Endodermal cell (in vitro differentiated cells): ENCODE measurements around the gene SPINT1. TPM values are rescaled to one million over a fixed set of nuclear protein-coding genes. Genes with fewer than 3 reads are reported as not detected.

Experiments used
- DNase-seq: peaks from one replicate; pipeline ENCODE4 v3.0.0-alpha.2; 2017
- H3K27ac ChIP-seq: 2 replicates; pipeline ENCODE4 v1.5.1; 2013; ENCODE audit warnings: mild to moderate bottlenecking, low read depth, low read length, moderate library complexity
- H3K27me3 ChIP-seq: 2 replicates; pipeline ENCODE4 v1.6.1; 2013; ENCODE audit warnings: mild to moderate bottlenecking, low read length, moderate library complexity; ENCODE audit not compliant: insufficient read depth, control insufficient read depth, poor library complexity, severe bottlenecking
- H3K36me3 ChIP-seq: 2 replicates; pipeline ENCODE4 v1.7.0; 2013; ENCODE audit warnings: mild to moderate bottlenecking, low read length, moderate library complexity; ENCODE audit not compliant: control insufficient read depth, insufficient read depth
- H3K4me1 ChIP-seq: one replicate; pipeline ENCODE4 v1.7.0; 2013; ENCODE audit warnings: low read length; ENCODE audit not compliant: control insufficient read depth, insufficient read depth
- H3K4me3 ChIP-seq: 2 replicates; pipeline ENCODE4 v1.5.1; 2013; ENCODE audit warnings: mild to moderate bottlenecking, low read length, moderate library complexity
- H3K9ac ChIP-seq: 2 replicates; pipeline ENCODE4 v1.6.1; 2013; ENCODE audit warnings: mild to moderate bottlenecking, low read length, moderate library complexity; ENCODE audit not compliant: poor library complexity, severe bottlenecking; ENCODE audit errors: extremely low read depth
- H3K9me3 ChIP-seq: 2 replicates; pipeline ENCODE4 v1.6.1; 2013; ENCODE audit warnings: mild to moderate bottlenecking, low read length, moderate library complexity; ENCODE audit not compliant: control insufficient read depth
- H3K27ac Mint-ChIP-seq: 2 replicates; pipeline ENCODE4 v1.8.0; 2020; ENCODE audit warnings: mixed read lengths
- H3K27me3 Mint-ChIP-seq: 2 replicates; pipeline ENCODE4 v1.8.0; 2021; ENCODE audit warnings: mild to moderate bottlenecking, mixed read lengths; ENCODE audit not compliant: insufficient read depth
- H3K36me3 Mint-ChIP-seq: 2 replicates; pipeline ENCODE4 v1.8.0; 2020; ENCODE audit warnings: low read depth, mixed read lengths
- H3K4me1 Mint-ChIP-seq: 2 replicates; pipeline ENCODE4 v1.8.0; 2020; ENCODE audit warnings: mixed read lengths
- H3K4me3 Mint-ChIP-seq: 2 replicates; pipeline ENCODE4 v1.8.0; 2020; ENCODE audit warnings: mild to moderate bottlenecking, moderate library complexity, mixed read lengths
- H3K9me3 Mint-ChIP-seq: 2 replicates; pipeline ENCODE4 v1.8.0; 2020; ENCODE audit warnings: mild to moderate bottlenecking, mixed read lengths
- CTCF ChIP-seq: fragments of 200-600 bp; sonication (generic); conservative IDR thresholded peaks from 2 replicates; pipeline ENCODE4 v1.5.0; 2021; ENCODE audit warnings: antibody characterized with exemption, mild to moderate bottlenecking
- WGBS, 2 experiments: methylation state at CpG; one replicate each; pipeline versions ENCODE4 v1.1.5 to v1.1.7; 2013; ENCODE audit warnings: missing lambda C conversion rate in 2 of 2, mixed read lengths in 1 of 2; ENCODE audit not compliant: insufficient coverage in 1 of 2, insufficient read length in 1 of 2; 5-methylcytosine and 5-hydroxymethylcytosine counted together
- total RNA-seq, 2 donors: library from RNA; stranded (reverse); fragmentation: NEBNext Ultra II Directional in 1 of 2; extraction: Animal tissue kit (Norgen Biotek cat#: 25700) in 1 of 2; gene quantifications; 2 replicates in 1 of 2; 3 replicates in 1 of 2; pipeline ENCODE4 v1.2.1, GENCODE V29; 2021

SPINT1 gene
- total RNA-seq, 2 donors from 2014 or later, result 129 to 141 TPM

- Mint-ChIP-seq H3K9me3 (peaks cover 3% of the 10 kb centered on the region), H3K27me3 (peaks cover 19% of the 10 kb centered on the region), H3K4me1 (peaks cover 4% of the 10 kb centered on the region), H3K27ac (peak within 1 kb of the TSS; percentile 99), H3K4me3 (peak within 1 kb of the TSS; percentile 96), H3K36me3 (peaks cover 34% of the 10 kb centered on the region)
- WGBS, 2 experiments, result 5 to 10% methylated on average over 46 to 55 of the region's 55 CpGs
- H3K36me3 ChIP-seq, result peaks cover 32% of the 10 kb centered on the region
- H3K27ac ChIP-seq, result peak within 1 kb of the TSS; percentile 85
- no peaks in the 10 kb centered on the region for H3K9me3 ChIP-seq
- H3K9ac ChIP-seq, result peak within 1 kb of the TSS; percentile 95
- peak; percentile 88 for TF ChIP-seq CTCF
- peak; percentile 100 for DNase-seq
- H3K4me1 ChIP-seq, result peaks cover 3% of the 10 kb centered on the region
- peaks cover 16% of the 10 kb centered on the region for H3K27me3 ChIP-seq
- peak within 1 kb of the TSS; percentile 97 for H3K4me3 ChIP-seq
Observed at GRCh38 chr15:40893733-40894680, 50.2 kb downstream of the SPINT1 start, which contains the start of gene VPS18. TSS of gene VPS18 (plus strand) at chr15:40894450. CDS start at chr15:40894769, 319 bp downstream.

GRCh38 chr15:40894681-40895448, 51.0 kb downstream of the SPINT1 start:
- Mint-ChIP-seq H3K4me3 (peak overlapping the region; percentile 96), H3K27me3 (peaks cover 19% of the 10 kb centered on the region), H3K36me3 (peaks cover 37% of the 10 kb centered on the region), H3K4me1 (peaks cover 4% of the 10 kb centered on the region), H3K27ac (peak overlapping the region; percentile 99), H3K9me3 (peaks cover 3% of the 10 kb centered on the region)
- TF ChIP-seq CTCF, result peak; percentile 86
- Histone ChIP-seq H3K4me3 (peak overlapping the region; percentile 97), H3K36me3 (peaks cover 39% of the 10 kb centered on the region), H3K4me1 (peaks cover 3% of the 10 kb centered on the region), H3K9me3 (no peaks in the 10 kb centered on the region), H3K27me3 (peaks cover 16% of the 10 kb centered on the region), H3K27ac (peak overlapping the region; percentile 85), H3K9ac (peak overlapping the region; percentile 95)
- 2 to 9% methylated on average over 12 to 32 of the region's 33 CpGs for WGBS, 2 experiments
- DNase-seq, result peak; percentile 92

- H3K27ac Mint-ChIP-seq, result no peak overlapping the region
- Histone ChIP-seq H3K4me3 (no peak overlapping the region), H3K9ac (no peak overlapping the region), H3K4me1 (peaks cover 3% of the 10 kb centered on the region), H3K9me3 (no peaks in the 10 kb centered on the region), H3K27ac (no peak overlapping the region), H3K36me3 (peaks cover 75% of the 10 kb centered on the region), H3K27me3 (no peaks in the 10 kb centered on the region)
- no peak overlapping the region for H3K4me3 Mint-ChIP-seq
- no peak for TF ChIP-seq CTCF
- no peaks in the 10 kb centered on the region for H3K27me3 Mint-ChIP-seq
- H3K36me3 Mint-ChIP-seq, result peaks cover 69% of the 10 kb centered on the region
- DNase-seq, result peak; percentile 41
- peaks cover 3% of the 10 kb centered on the region for H3K9me3 Mint-ChIP-seq
- WGBS, 2 experiments, result 95 to 98% methylated on average over 25 to 33 of the region's 33 CpGs
- peaks cover 4% of the 10 kb centered on the region for H3K4me1 Mint-ChIP-seq
Observed at GRCh38 chr15:40899536-40900207, 55.8 kb downstream of the SPINT1 start.
